Measurements from ENCODE around the gene KIAA1755. TPM values are rescaled to one million over a fixed set of nuclear protein-coding genes. Genes with fewer than 3 reads are reported as not detected.

Gene KIAA1755
- total RNA-seq, 4 donors from 2014 or later: 0.17 to 0.88 (median 0.46) TPM; not detected in 1

DNA sequence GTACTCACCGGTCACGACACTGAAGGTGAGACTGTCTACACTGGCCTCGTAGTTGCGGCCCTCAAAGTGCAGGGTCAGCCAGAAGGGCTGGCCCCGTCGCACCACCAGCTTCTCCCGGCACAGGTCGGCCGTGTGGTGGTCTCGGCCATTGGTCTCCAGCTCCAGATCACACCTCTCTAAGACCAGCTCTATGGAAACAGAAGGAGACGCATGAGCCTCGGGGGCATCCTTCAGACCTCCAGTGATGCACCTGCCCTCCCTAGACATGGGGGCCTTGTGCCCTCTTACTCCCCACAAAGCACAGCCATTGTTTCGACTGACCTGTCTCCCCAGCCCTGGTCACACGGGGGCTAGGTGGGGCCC lies 99.1 kb downstream of the KIAA1755 start:
- DNase-seq (ENCODE audit: low spot score in 2 of 2): no peak
- WGBS, 2 donors: 95 to 98% methylated on average over 14 of the region's 14 CpGs
- intact Hi-C loops (cut with DNase I; ENCODE audit: low total_unique reads): no loop called here
- H3K4me3 ChIP-seq (ENCODE audit: low read depth, poor library complexity, severe bottlenecking): no peak overlapping the region
- TF ChIP-seq, protein P1, sequence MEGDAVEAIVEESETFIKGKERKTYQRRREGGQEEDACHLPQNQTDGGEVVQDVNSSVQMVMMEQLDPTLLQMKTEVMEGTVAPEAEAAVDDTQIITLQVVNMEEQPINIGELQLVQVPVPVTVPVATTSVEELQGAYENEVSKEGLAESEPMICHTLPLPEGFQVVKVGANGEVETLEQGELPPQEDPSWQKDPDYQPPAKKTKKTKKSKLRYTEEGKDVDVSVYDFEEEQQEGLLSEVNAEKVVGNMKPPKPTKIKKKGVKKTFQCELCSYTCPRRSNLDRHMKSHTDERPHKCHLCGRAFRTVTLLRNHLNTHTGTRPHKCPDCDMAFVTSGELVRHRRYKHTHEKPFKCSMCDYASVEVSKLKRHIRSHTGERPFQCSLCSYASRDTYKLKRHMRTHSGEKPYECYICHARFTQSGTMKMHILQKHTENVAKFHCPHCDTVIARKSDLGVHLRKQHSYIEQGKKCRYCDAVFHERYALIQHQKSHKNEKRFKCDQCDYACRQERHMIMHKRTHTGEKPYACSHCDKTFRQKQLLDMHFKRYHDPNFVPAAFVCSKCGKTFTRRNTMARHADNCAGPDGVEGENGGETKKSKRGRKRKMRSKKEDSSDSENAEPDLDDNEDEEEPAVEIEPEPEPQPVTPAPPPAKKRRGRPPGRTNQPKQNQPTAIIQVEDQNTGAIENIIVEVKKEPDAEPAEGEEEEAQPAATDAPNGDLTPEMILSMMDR (IDR thresholded peaks at IDR 0.05): no peak
- no peak for TF ChIP-seq POLR2A (IDR thresholded peaks at IDR 0.05)

Other genes starting within 250 kb of the KIAA1755 start
- 10 to 100 TPM; 11.3 to 15.1 (median 13.4) TPM for gene TTI1, start 227.3 kb downstream of the KIAA1755 start, total RNA-seq
- 10 to 100 TPM; 16.3 to 37.5 (median 22.9) TPM for gene RPRD1B, start 227.0 kb downstream of the KIAA1755 start, total RNA-seq
- gene TGM2, start 95.5 kb downstream of the KIAA1755 start, total RNA-seq: 1 to 10 TPM; 3.7 to 6.2 (median 4.6) TPM
- gene BPI, start 43.4 kb upstream of the KIAA1755 start, total RNA-seq: not detected
- gene LBP, start 85.7 kb upstream of the KIAA1755 start, total RNA-seq: under 1 TPM in 2 of 4 donors, not detected in 2; 0.23 to 0.55 TPM
- 10 to 100 TPM; 21.2 to 72.8 (median 29.7) TPM for gene SNHG17, start 174.6 kb upstream of the KIAA1755 start, total RNA-seq
- gene RALGAPB, start 212.1 kb upstream of the KIAA1755 start, total RNA-seq: 10 to 100 TPM; 35.3 to 51.0 (median 41.5) TPM